Liver (tissue), 3 donors: Measurements from ENCODE around the gene CES2.

Experiments
- ATF3 ChIP-seq: IDR thresholded peaks from 2 replicates; pipeline ENCODE4 v1.6.1; 2016; ENCODE audit warnings: antibody characterized with exemption
- CTCF ChIP-seq: fragments of 150-350 bp; IDR thresholded peaks from 2 replicates; pipeline ENCODE4 v1.5.1; 2017; ENCODE audit warnings: improper control_type of control experiment, low read depth, low read length; ENCODE audit not compliant: missing input control
- FOXA1 ChIP-seq: IDR thresholded peaks from 2 replicates; pipeline ENCODE4 v1.6.1; 2016; ENCODE audit warnings: antibody characterized with exemption
- GABPA ChIP-seq, 2 donors: IDR thresholded peaks in 1 of 2; conservative IDR thresholded peaks in 1 of 2; 2 replicates each; pipeline ENCODE4 v1.6.1; 2016; ENCODE audit warnings: antibody characterized with exemption in 2 of 2, mild to moderate bottlenecking in 1 of 2, moderate library complexity in 1 of 2
- HNF4A ChIP-seq, 2 donors: conservative IDR thresholded peaks; 2 replicates each; pipeline ENCODE4 v1.6.1; 2016; ENCODE audit warnings: antibody characterized with exemption in 2 of 2, mild to moderate bottlenecking in 2 of 2
- HNF4G ChIP-seq: IDR thresholded peaks from 2 replicates; pipeline ENCODE4 v1.6.1; 2016; ENCODE audit warnings: antibody characterized with exemption
- JUND ChIP-seq, 2 donors: IDR thresholded peaks; 2 replicates each; pipeline ENCODE4 v1.6.1; 2016; ENCODE audit warnings: antibody characterized with exemption in 2 of 2
- NR2F2 ChIP-seq: IDR thresholded peaks from 2 replicates; pipeline ENCODE4 v1.6.1; 2016; ENCODE audit warnings: antibody characterized with exemption
- RAD21 ChIP-seq, 2 donors: IDR thresholded peaks; 2 replicates each; pipeline ENCODE4 v1.6.1; 2016; ENCODE audit warnings: antibody characterized with exemption in 2 of 2, mild to moderate bottlenecking in 2 of 2
- TAF1 ChIP-seq: conservative IDR thresholded peaks from 2 replicates; pipeline ENCODE4 v1.6.1; 2016; ENCODE audit warnings: antibody characterized with exemption, mild to moderate bottlenecking
- ZBTB33 ChIP-seq: IDR thresholded peaks from 2 replicates; pipeline ENCODE4 v1.6.1; 2016; ENCODE audit warnings: antibody characterized with exemption
- TF ChIP-seq, protein P1 (sequence below): IDR thresholded peaks from 2 replicates; pipeline ENCODE4 v1.6.1; 2016; ENCODE audit warnings: antibody characterized with exemption, mild to moderate bottlenecking
- TF ChIP-seq, protein P2 (sequence below): IDR thresholded peaks from 2 replicates; pipeline ENCODE4 v1.6.1; 2016; ENCODE audit warnings: antibody characterized with exemption
- donor health status: healthy.
- donor health status: healthy.

DNA sequence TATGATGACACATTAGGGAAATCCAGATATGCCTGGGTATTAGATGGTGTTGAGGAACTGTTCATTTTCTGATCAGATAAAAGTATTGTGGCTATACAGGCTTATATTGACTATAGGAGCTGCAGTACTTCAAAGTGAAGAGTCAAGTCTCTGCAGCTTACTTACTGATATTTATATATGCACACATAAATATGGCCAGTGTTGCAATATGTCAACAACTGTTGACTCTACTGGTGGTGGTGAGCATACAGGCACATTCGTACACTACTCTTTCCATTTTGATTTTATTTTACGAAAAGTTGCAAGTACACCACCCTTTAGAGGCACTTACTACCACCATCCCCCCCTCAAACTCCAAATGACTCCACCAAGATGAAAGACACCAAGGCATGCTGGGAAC lies 3.7 kb upstream of the CES2 start:
- TF ChIP-seq CTCF (no peak), ATF3 (no peak), RAD21 (IDR thresholded peaks at IDR 0.05) (no peak), HNF4G (no peak), JUND (IDR thresholded peaks at IDR 0.05) (no peak), TAF1 (no peak), ZBTB33 (no peak), NR2F2 (no peak), FOXA1 (no peak), HNF4A (conservative IDR thresholded peaks at IDR 0.05) (no peak), GABPA (IDR thresholded peaks at IDR 0.05 in 1 of 2, conservative IDR thresholded peaks at IDR 0.05 in 1 of 2) (no peak)
- TF ChIP-seq, protein P1, sequence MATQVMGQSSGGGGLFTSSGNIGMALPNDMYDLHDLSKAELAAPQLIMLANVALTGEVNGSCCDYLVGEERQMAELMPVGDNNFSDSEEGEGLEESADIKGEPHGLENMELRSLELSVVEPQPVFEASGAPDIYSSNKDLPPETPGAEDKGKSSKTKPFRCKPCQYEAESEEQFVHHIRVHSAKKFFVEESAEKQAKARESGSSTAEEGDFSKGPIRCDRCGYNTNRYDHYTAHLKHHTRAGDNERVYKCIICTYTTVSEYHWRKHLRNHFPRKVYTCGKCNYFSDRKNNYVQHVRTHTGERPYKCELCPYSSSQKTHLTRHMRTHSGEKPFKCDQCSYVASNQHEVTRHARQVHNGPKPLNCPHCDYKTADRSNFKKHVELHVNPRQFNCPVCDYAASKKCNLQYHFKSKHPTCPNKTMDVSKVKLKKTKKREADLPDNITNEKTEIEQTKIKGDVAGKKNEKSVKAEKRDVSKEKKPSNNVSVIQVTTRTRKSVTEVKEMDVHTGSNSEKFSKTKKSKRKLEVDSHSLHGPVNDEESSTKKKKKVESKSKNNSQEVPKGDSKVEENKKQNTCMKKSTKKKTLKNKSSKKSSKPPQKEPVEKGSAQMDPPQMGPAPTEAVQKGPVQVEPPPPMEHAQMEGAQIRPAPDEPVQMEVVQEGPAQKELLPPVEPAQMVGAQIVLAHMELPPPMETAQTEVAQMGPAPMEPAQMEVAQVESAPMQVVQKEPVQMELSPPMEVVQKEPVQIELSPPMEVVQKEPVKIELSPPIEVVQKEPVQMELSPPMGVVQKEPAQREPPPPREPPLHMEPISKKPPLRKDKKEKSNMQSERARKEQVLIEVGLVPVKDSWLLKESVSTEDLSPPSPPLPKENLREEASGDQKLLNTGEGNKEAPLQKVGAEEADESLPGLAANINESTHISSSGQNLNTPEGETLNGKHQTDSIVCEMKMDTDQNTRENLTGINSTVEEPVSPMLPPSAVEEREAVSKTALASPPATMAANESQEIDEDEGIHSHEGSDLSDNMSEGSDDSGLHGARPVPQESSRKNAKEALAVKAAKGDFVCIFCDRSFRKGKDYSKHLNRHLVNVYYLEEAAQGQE: no peak
- TF ChIP-seq, protein P2, sequence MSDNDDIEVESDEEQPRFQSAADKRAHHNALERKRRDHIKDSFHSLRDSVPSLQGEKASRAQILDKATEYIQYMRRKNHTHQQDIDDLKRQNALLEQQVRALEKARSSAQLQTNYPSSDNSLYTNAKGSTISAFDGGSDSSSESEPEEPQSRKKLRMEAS: no peak
